ENCODE results near the gene ZBTB47. TPM values are rescaled to one million over a fixed set of nuclear protein-coding genes. Genes with fewer than 3 reads are reported as not detected.
A peak's percentile ranks its signal among the peaks of the same experiment; 100 is the strongest.

Gene ZBTB47
- total and polyA plus RNA-seq, 12 donors: 7.0 to 39.4 (median 27.9) TPM

DNA sequence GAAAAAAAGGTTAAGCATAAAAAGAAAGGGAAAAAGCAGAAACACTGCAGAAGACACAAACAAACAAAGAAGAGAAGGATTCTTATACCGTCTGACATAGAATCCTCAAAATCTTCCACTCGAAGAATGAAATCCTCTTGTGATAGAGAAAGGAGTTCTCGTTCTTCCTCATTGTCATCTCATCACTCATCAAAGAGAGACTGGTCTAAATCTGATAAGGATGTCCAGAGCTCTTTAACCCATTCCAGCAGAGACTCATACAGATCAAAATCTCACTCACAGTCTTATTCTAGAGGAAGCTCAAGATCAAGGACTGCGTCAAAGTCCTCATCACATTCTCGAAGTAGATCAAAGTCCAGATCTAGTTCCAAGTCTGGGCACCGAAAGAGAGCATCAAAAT lies 16.5 kb upstream of the ZBTB47 start:
- H3K9me3 ChIP-seq (replicated peaks in 1 of 3): no peaks in the 10 kb centered on the region
- H3K27me3 ChIP-seq: no peaks in the 10 kb centered on the region
- no peak overlapping the region for H3K4me3 ChIP-seq
- no peak overlapping the region for H3K27ac ChIP-seq
- no peak for TF ChIP-seq POLR2A (IDR thresholded peaks at IDR 0.05)
- TF ChIP-seq, protein P1, sequence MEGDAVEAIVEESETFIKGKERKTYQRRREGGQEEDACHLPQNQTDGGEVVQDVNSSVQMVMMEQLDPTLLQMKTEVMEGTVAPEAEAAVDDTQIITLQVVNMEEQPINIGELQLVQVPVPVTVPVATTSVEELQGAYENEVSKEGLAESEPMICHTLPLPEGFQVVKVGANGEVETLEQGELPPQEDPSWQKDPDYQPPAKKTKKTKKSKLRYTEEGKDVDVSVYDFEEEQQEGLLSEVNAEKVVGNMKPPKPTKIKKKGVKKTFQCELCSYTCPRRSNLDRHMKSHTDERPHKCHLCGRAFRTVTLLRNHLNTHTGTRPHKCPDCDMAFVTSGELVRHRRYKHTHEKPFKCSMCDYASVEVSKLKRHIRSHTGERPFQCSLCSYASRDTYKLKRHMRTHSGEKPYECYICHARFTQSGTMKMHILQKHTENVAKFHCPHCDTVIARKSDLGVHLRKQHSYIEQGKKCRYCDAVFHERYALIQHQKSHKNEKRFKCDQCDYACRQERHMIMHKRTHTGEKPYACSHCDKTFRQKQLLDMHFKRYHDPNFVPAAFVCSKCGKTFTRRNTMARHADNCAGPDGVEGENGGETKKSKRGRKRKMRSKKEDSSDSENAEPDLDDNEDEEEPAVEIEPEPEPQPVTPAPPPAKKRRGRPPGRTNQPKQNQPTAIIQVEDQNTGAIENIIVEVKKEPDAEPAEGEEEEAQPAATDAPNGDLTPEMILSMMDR (IDR thresholded peaks at IDR 0.05): no peak
- peaks cover 0 to 7% of the 10 kb centered on the region in 2 donors for H3K4me1 ChIP-seq (replicated peaks in 1 of 2)
- H3K36me3 ChIP-seq (replicated peaks in 1 of 2): peaks cover 0 to 92% of the 10 kb centered on the region in 2 donors
- intact Hi-C loops (cut with DNase I): no loop called here
- DNase-seq: no peak
- WGBS, 4 donors: 80 to 85% (median 83%) methylated on average over 6 of the region's 6 CpGs

DNA sequence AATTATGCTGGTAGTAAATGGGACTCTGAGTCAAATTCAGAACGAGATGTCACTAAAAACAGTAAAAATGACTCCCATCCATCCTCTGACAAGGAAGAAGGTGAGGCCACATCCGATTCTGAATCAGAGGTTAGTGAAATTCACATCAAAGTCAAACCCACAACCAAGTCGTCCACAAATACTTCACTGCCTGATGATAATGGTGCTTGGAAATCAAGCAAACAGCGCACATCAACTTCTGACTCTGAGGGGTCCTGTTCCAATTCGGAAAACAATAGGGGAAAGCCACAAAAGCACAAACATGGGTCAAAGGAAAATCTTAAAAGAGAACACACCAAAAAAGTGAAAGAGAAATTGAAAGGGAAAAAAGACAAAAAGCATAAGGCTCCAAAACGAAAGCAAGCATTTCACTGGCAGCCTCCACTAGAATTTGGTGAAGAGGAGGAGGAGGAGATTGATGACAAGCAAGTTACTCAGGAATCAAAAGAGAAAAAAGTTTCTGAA lies 15.1 kb upstream of the ZBTB47 start:
- TF ChIP-seq, protein P1 (IDR thresholded peaks at IDR 0.05): no peak
- TF ChIP-seq POLR2A (IDR thresholded peaks at IDR 0.05): no peak
- H3K9me3 ChIP-seq (replicated peaks in 1 of 3): no peaks in the 10 kb centered on the region
- H3K36me3 ChIP-seq (replicated peaks in 1 of 2): peaks cover 0 to 92% of the 10 kb centered on the region in 2 donors
- no peaks in the 10 kb centered on the region for H3K27me3 ChIP-seq
- peaks cover 0 to 5% of the 10 kb centered on the region in 2 donors for H3K4me1 ChIP-seq (replicated peaks in 1 of 2)
- H3K4me3 ChIP-seq: no peak overlapping the region
- DNase-seq: no peak
- intact Hi-C loops (cut with DNase I): no loop called here
- WGBS, 4 donors: 75 to 87% (median 82%) methylated on average over 6 of the region's 6 CpGs
- peak overlapping the region in 1 of 5 donors; percentile 28 for H3K27ac ChIP-seq

DNA sequence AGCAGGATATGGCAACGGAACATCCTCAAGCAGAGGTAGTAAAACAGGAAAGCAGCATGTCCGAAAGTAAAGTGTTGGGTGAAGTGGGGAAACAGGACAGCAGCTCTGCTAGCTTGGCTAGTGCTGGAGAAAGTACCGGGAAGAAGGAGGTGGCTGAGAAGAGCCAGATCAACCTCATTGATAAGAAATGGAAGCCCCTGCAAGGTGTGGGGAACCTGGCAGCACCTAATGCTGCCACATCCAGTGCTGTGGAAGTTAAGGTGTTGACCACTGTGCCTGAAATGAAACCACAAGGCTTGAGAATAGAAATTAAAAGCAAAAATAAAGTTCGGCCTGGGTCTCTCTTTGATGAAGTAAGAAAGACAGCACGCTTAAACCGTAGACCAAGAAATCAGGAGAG lies 14.3 kb upstream of the ZBTB47 start:
- Histone ChIP-seq H3K4me1 (replicated peaks in 1 of 2) (peaks cover 0 to 5% of the 10 kb centered on the region in 2 donors), H3K27me3 (no peaks in the 10 kb centered on the region), H3K36me3 (replicated peaks in 1 of 2) (peaks cover 0 to 91% of the 10 kb centered on the region in 2 donors), H3K4me3 (no peak overlapping the region), H3K9me3 (replicated peaks in 1 of 3) (no peaks in the 10 kb centered on the region), H3K27ac (peak overlapping the region in 2 of 5 donors; percentile 25 to 28)
- no peak for TF ChIP-seq POLR2A (IDR thresholded peaks at IDR 0.05)
- TF ChIP-seq, protein P1 (IDR thresholded peaks at IDR 0.05): no peak
- intact Hi-C loops (cut with DNase I): no loop called here
- no peak for DNase-seq
- WGBS, 4 donors: 83 to 92% (median 85%) methylated on average over 6 of the region's 6 CpGs

DNA sequence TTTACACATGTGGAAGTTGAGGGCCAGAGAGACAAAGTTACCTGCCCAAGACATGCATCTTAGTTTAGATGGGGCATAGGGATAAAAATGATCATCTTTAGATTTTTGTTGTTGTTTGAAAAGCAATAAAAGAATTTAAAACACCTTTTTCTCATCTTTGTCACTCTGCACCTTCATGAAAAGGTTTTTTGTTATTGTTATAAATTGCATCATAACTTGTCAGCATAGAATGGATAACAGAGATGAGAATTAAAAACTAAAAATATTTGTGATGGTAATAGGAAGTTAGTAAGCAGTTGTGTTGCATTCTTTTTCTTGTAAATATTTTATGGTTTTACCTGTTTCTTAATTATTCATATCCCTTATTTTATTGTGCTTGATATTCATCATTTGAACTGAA lies 13.4 kb upstream of the ZBTB47 start:
- peaks cover 0 to 91% of the 10 kb centered on the region in 2 donors for H3K36me3 ChIP-seq (replicated peaks in 1 of 2)
- no peak for DNase-seq
- intact Hi-C loops (cut with DNase I): no loop called here
- no peak overlapping the region for H3K27ac ChIP-seq
- H3K27me3 ChIP-seq: no peaks in the 10 kb centered on the region
- no peak overlapping the region for H3K4me3 ChIP-seq
- H3K4me1 ChIP-seq (replicated peaks in 1 of 2): peaks cover 0 to 5% of the 10 kb centered on the region in 2 donors
- no peaks in the 10 kb centered on the region for H3K9me3 ChIP-seq (replicated peaks in 1 of 3)
- TF ChIP-seq, protein P1 (IDR thresholded peaks at IDR 0.05): no peak
- TF ChIP-seq POLR2A (IDR thresholded peaks at IDR 0.05): no peak
